Measurements from ENCODE around the gene ALDH4A1. TPM values are rescaled to one million over a fixed set of nuclear protein-coding genes. Genes with fewer than 3 reads are reported as not detected.

ALDH4A1 gene
- total and polyA plus RNA-seq, 12 donors, result 11.3 to 46.9 (median 19.8) TPM

DNA sequence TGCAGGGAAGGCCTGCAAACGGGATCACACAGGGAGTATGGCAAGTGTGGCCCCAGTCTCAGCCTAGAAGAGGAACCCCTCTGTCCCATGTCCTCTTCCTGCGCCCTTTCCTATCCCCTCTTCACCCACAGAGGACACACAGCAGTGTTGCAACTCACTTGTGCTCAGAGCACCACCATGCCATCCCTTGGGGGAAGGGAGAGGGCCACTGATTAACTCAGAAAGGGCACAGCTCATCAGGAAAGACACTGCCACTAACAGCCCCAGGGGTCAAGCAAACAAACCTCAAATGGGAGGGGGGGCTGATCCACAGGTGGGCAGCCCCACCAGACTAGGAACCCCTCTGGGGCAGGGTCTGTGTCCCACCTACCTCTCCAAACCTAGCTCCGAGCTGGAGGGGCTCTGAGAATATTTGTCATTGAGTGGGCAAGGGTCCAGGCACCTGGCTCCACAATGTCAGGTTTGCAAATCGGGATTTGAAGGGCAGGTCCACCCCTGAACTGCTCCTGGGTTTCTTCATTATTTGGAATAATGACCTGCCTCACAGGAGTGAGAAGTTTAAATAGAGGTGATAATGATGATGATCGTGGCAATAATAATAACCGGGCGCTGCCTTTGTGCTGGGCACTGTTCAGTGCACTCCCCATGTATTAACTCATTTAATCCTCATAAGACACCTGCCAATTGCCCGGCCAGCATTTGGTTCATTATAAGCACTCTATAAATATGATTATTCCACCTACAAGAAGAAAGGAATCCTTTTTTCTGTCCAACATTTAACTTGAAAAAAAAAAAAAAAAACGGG lies 1.0 kb downstream of the ALDH4A1 start:
- TF ChIP-seq POLR2A (IDR thresholded peaks at IDR 0.05), result no peak
- TF ChIP-seq, protein P1, sequence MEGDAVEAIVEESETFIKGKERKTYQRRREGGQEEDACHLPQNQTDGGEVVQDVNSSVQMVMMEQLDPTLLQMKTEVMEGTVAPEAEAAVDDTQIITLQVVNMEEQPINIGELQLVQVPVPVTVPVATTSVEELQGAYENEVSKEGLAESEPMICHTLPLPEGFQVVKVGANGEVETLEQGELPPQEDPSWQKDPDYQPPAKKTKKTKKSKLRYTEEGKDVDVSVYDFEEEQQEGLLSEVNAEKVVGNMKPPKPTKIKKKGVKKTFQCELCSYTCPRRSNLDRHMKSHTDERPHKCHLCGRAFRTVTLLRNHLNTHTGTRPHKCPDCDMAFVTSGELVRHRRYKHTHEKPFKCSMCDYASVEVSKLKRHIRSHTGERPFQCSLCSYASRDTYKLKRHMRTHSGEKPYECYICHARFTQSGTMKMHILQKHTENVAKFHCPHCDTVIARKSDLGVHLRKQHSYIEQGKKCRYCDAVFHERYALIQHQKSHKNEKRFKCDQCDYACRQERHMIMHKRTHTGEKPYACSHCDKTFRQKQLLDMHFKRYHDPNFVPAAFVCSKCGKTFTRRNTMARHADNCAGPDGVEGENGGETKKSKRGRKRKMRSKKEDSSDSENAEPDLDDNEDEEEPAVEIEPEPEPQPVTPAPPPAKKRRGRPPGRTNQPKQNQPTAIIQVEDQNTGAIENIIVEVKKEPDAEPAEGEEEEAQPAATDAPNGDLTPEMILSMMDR (IDR thresholded peaks at IDR 0.05), result no peak

DNA sequence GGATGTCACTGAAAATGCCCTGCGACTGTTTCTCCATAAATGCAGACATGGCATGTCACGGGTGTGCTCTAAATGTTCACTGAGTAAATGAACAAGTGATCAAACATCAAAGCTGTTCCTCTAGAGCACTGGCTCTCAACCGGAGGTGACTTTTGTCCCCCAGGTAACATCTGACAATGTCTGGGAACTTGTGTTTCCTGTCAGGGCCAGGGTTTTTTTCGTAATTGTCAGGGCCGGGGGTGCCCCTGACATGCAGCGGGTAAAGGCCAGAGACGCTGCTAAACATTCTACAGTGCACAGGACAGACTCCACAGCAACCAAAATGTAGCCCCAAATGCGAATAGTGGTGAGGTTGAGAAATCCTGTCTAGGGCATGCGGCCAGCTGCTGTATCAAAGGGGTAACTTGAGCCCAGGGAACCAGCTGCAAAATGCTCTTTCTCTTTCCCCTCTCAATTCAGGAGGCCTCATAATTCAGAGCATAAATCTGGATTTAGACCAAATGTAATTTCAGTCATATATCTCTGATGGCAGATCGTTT lies 2.0 kb downstream of the ALDH4A1 start:
- H3K27ac ChIP-seq, result no peak overlapping the region
- intact Hi-C loops (cut with DNase I), result no loop called here
- no peaks in the 10 kb centered on the region for H3K36me3 ChIP-seq (replicated peaks in 1 of 2)
- DNase-seq, result no peak
- WGBS, 4 donors, result 79 to 87% (median 85%) methylated on average over 9 to 10 of the region's 10 CpGs
- H3K4me1 ChIP-seq (replicated peaks in 1 of 2), result peaks cover 10 to 16% of the 10 kb centered on the region in 2 donors
- no peaks in the 10 kb centered on the region for H3K27me3 ChIP-seq
- H3K4me3 ChIP-seq, result no peak overlapping the region
- H3K9me3 ChIP-seq (replicated peaks in 1 of 3), result no peaks in the 10 kb centered on the region
- TF ChIP-seq POLR2A (IDR thresholded peaks at IDR 0.05), result no peak
- TF ChIP-seq, protein P1 (IDR thresholded peaks at IDR 0.05), result no peak

More for the DNA sequence above, 1.0 kb downstream of the ALDH4A1 start:
- H3K36me3 ChIP-seq (replicated peaks in 1 of 2), result peaks cover 0 to 4% of the 10 kb centered on the region in 2 donors
- H3K27me3 ChIP-seq, result no peaks in the 10 kb centered on the region
- intact Hi-C loops (cut with DNase I), result no loop called here
- DNase-seq, result no peak
- no peak overlapping the region for H3K27ac ChIP-seq
- H3K9me3 ChIP-seq (replicated peaks in 1 of 3), result no peaks in the 10 kb centered on the region
- WGBS, 4 donors, result 36 to 54% (median 45%) methylated on average over 8 to 9 of the region's 9 CpGs
- peaks cover 10 to 14% of the 10 kb centered on the region in 2 donors for H3K4me1 ChIP-seq (replicated peaks in 1 of 2)
- peak overlapping the region in 2 of 4 donors; percentile 44 to 94 for H3K4me3 ChIP-seq

DNA sequence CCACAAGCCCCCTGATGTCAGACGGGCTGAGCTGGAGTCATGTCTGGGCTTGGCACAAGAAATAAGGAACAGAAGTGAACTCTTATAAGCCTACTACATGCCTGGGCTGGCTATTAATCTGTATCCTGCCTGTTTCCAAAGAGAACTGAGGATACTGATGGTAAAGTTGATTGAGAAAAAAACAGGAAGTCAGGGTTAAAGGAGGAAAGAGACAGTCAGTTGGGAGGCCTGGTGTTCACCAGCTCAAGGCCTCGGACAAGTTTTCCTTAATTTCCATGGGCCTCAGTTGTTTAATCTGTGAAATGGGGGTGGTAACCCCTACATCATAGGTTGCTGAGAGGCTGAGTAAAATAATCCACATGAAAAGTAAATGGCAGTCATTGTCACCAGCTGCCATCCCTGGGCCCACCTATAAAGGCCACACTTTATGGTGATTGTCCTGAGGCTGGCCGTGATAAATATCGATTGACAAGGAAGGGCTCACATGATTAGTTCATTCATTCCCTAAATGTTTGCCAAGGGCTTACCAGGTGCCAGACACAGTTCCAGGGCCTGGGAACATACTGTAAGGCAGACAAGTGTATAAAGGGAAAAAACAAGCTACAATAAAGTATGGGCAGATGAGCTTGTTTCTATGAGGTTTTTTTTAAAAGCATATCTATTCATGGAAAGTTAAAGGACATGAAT lies 2.8 kb downstream of the ALDH4A1 start:
- intact Hi-C loops (cut with DNase I), result no loop called here
- 77 to 82% (median 80%) methylated on average over 4 of the region's 4 CpGs for WGBS, 4 donors
- no peaks in the 10 kb centered on the region for H3K27me3 ChIP-seq
- no peak for DNase-seq
- no peak overlapping the region for H3K4me3 ChIP-seq
- H3K36me3 ChIP-seq (replicated peaks in 1 of 2), result no peaks in the 10 kb centered on the region
- H3K4me1 ChIP-seq (replicated peaks in 1 of 2), result peaks cover 10 to 25% of the 10 kb centered on the region in 2 donors
- TF ChIP-seq, protein P1 (IDR thresholded peaks at IDR 0.05), result no peak
- no peak for TF ChIP-seq POLR2A (IDR thresholded peaks at IDR 0.05)
- no peaks in the 10 kb centered on the region for H3K9me3 ChIP-seq (replicated peaks in 1 of 3)
- peak overlapping the region in 1 of 5 donors; percentile 39 for H3K27ac ChIP-seq

DNA sequence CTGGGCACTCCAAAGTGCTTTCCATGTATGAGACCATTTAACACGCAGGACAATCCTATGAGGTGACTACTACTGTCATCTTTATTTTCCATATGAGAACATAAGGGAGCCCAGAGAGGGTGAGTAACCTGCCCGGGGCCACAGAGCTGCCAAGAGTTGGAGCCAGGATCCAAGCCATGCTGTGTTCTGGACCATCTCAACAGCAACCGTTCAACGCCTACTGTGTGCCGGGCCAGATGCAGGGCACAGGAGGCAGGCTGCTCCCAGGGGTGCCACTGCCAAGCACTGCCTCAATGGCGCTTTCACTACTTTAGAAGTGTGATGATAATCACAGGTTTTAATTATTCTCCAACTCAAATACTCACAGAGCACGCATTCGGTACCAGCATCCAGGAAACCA lies 3.8 kb downstream of the ALDH4A1 start:
- Histone ChIP-seq H3K36me3 (replicated peaks in 1 of 2) (no peaks in the 10 kb centered on the region), H3K4me3 (no peak overlapping the region), H3K27ac (no peak overlapping the region), H3K4me1 (replicated peaks in 1 of 2) (peaks cover 10 to 29% of the 10 kb centered on the region in 2 donors), H3K9me3 (replicated peaks in 1 of 3) (no peaks in the 10 kb centered on the region), H3K27me3 (no peaks in the 10 kb centered on the region)
- DNase-seq, result no peak
- WGBS, 4 donors, result 92 to 95% (median 94%) methylated on average over 8 of the region's 8 CpGs
- TF ChIP-seq, protein P1 (IDR thresholded peaks at IDR 0.05), result no peak
- no peak for TF ChIP-seq POLR2A (IDR thresholded peaks at IDR 0.05)
- intact Hi-C loops (cut with DNase I), result no loop called here

Measured in adrenal gland (tissue), 12 donors.